Neural cell (in vitro differentiated cells): ENCODE data around the gene ESYT2.

Experiments
- EZH2 ChIP-seq: fragments of 200-600, 300-800 bp; shearing (Covaris generic), sonication (generic); IDR thresholded peaks from 2 replicates; pipeline ENCODE4 v1.6.1; 2014; ENCODE audit warnings: antibody characterized with exemption, low read length, borderline replicate concordance, mild to moderate bottlenecking; ENCODE audit not compliant: insufficient read depth, poor library complexity, severe bottlenecking
- MXI1 ChIP-seq: fragments of 450-650 bp; conservative IDR thresholded peaks from 2 replicates; pipeline ENCODE4 v1.6.1; 2014; ENCODE audit warnings: antibody characterized with exemption, mild to moderate bottlenecking; ENCODE audit not compliant: poor library complexity, severe bottlenecking
- TF ChIP-seq, protein P1 (sequence below): fragments of 450-650 bp; IDR thresholded peaks from 2 replicates; pipeline ENCODE4 v1.5.1; 2014; ENCODE audit warnings: antibody characterized with exemption, mild to moderate bottlenecking, moderate library complexity; ENCODE audit not compliant: poor library complexity, severe bottlenecking
- TF ChIP-seq, protein P2 (sequence below): IDR thresholded peaks from 2 replicates; pipeline ENCODE4 v1.6.1; 2012; ENCODE audit warnings: borderline replicate concordance

DNA sequence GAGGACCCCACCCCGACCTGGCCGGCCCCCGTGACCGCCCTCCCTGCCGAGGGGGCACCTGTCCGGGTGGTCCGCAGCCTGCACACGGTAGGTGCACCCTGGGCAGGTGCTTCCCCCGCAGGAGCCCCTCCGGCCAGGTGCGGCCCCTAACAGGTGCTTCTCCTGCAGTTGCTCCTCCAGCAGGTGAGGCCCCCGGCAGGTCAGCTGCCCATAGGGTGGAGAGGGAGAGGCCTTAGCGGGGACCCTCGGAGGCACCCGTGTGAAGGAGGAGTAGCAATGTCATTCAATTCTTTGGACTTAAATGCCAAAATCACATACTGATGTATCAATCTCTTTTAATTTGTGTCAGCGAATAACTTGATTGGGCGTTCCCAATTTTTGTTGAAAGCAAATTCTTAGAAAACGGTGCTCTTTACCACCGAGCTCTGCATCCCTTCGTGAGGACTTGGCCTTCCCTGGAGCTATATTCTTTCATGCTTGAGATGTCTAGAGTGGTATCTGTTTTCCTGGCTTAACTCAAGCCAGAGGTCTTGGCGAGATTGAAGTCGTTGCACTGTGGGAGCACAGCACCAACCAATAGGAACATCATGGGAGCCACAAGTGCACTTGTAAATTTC, 124.0 kb downstream of the ESYT2 start:
- TF ChIP-seq EZH2 (no peak), MXI1 (no peak)
- TF ChIP-seq, protein P1, sequence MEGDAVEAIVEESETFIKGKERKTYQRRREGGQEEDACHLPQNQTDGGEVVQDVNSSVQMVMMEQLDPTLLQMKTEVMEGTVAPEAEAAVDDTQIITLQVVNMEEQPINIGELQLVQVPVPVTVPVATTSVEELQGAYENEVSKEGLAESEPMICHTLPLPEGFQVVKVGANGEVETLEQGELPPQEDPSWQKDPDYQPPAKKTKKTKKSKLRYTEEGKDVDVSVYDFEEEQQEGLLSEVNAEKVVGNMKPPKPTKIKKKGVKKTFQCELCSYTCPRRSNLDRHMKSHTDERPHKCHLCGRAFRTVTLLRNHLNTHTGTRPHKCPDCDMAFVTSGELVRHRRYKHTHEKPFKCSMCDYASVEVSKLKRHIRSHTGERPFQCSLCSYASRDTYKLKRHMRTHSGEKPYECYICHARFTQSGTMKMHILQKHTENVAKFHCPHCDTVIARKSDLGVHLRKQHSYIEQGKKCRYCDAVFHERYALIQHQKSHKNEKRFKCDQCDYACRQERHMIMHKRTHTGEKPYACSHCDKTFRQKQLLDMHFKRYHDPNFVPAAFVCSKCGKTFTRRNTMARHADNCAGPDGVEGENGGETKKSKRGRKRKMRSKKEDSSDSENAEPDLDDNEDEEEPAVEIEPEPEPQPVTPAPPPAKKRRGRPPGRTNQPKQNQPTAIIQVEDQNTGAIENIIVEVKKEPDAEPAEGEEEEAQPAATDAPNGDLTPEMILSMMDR = no peak
- TF ChIP-seq, protein P2, sequence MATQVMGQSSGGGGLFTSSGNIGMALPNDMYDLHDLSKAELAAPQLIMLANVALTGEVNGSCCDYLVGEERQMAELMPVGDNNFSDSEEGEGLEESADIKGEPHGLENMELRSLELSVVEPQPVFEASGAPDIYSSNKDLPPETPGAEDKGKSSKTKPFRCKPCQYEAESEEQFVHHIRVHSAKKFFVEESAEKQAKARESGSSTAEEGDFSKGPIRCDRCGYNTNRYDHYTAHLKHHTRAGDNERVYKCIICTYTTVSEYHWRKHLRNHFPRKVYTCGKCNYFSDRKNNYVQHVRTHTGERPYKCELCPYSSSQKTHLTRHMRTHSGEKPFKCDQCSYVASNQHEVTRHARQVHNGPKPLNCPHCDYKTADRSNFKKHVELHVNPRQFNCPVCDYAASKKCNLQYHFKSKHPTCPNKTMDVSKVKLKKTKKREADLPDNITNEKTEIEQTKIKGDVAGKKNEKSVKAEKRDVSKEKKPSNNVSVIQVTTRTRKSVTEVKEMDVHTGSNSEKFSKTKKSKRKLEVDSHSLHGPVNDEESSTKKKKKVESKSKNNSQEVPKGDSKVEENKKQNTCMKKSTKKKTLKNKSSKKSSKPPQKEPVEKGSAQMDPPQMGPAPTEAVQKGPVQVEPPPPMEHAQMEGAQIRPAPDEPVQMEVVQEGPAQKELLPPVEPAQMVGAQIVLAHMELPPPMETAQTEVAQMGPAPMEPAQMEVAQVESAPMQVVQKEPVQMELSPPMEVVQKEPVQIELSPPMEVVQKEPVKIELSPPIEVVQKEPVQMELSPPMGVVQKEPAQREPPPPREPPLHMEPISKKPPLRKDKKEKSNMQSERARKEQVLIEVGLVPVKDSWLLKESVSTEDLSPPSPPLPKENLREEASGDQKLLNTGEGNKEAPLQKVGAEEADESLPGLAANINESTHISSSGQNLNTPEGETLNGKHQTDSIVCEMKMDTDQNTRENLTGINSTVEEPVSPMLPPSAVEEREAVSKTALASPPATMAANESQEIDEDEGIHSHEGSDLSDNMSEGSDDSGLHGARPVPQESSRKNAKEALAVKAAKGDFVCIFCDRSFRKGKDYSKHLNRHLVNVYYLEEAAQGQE = no peak
